B cell (primary cell): ENCODE results near the gene ENO2. TPM values are rescaled to one million over a fixed set of nuclear protein-coding genes. Genes with fewer than 3 reads are reported as not detected.

Source experiments
- ATAC-seq: fragments of 200-7000 bp; cut with Tn5 transposase; one replicate; pipeline ENCODE4 v1.10.0; 2021; ENCODE audit warnings: low read depth, mild to moderate bottlenecking, moderate number of reproducible peaks, moderate library complexity
- CTCF ChIA-PET: fragments of 350-600 bp; sonication (Branson Sonifier 250); formaldehyde crosslinking; loops from one replicate; lab custom pipeline; 2021; ENCODE audit warnings: antibody characterized with exemption, inconsistent platforms; lab: Charles Lee
- POLR2A ChIA-PET: fragments of 350-600 bp; sonication (Branson Sonifier 250); formaldehyde crosslinking; loops from one replicate; lab custom pipeline; 2021; ENCODE audit warnings: antibody characterized with exemption; lab: Charles Lee
- DNase-seq: peaks from one replicate; pipeline ENCODE4 v3.0.0; 2013
- H2AFZ ChIP-seq: 2 replicates; pipeline ENCODE4 v1.6.1; 2012; ENCODE audit warnings: mild to moderate bottlenecking, low read depth, low read length; ENCODE audit not compliant: insufficient read depth, poor library complexity, severe bottlenecking
- H3K27ac ChIP-seq, 2 donors: 1 replicate in 1 of 2; 2 replicates in 1 of 2; pipeline ENCODE4 v1.5.1; 2012 to 2013; ENCODE audit warnings: low read length in 2 of 2, mild to moderate bottlenecking in 2 of 2, moderate library complexity in 1 of 2
- H3K27me3 ChIP-seq, 4 experiments: fragments of 200-600 bp in 1 of 4; sonication (generic) in 1 of 4; replicated peaks in 1 of 4; 1 replicate in 2 of 4; 2 replicates in 2 of 4; pipeline versions ENCODE4 v1.6.1 to v1.7.0; 2013 to 2016; ENCODE audit warnings: low read length in 3 of 4, mild to moderate bottlenecking in 2 of 4, mixed read lengths in 1 of 4, moderate library complexity in 1 of 4; ENCODE audit not compliant: insufficient read depth in 4 of 4, control insufficient read depth in 3 of 4; ENCODE audit errors: control extremely low read depth in 1 of 4
- H3K36me3 ChIP-seq, 2 experiments: replicated peaks in 1 of 2; 1 replicate in 1 of 2; 2 replicates in 1 of 2; pipeline versions ENCODE4 v1.6.1 to v1.7.1; 2013; ENCODE audit warnings: low read length in 1 of 2; ENCODE audit not compliant: insufficient read depth in 2 of 2, control insufficient read depth in 1 of 2; ENCODE audit errors: control extremely low read depth in 1 of 2, extremely low read depth in 1 of 2
- H3K4me1 ChIP-seq, 2 donors: fragments of 200-600 bp in 1 of 2; sonication (generic) in 1 of 2; 1 replicate in 1 of 2; 2 replicates in 1 of 2; pipeline versions ENCODE4 v1.5.1 to v1.6.1; 2013 to 2017; ENCODE audit warnings: low read length in 2 of 2; ENCODE audit not compliant: control insufficient read depth in 2 of 2, insufficient read depth in 2 of 2
- H3K4me2 ChIP-seq: replicated peaks from 2 replicates; pipeline ENCODE3; 2012; ENCODE audit warnings: mild to moderate bottlenecking, low read depth, low read length; ENCODE audit not compliant: poor library complexity, severe bottlenecking
- H3K4me3 ChIP-seq, 5 experiments: fragments of 200-600 bp in 1 of 5; sonication (generic) in 1 of 5; 1 replicate in 3 of 5; 2 replicates in 2 of 5; pipeline versions ENCODE4 v1.5.1 to v1.7.0; 2011 to 2016; ENCODE audit warnings: low read length in 4 of 5, mild to moderate bottlenecking in 4 of 5, low read depth in 2 of 5, control low read depth in 1 of 5, moderate library complexity in 1 of 5; ENCODE audit not compliant: insufficient read depth in 1 of 5; ENCODE audit errors: control extremely low read depth in 1 of 5, extremely low read depth in 1 of 5
- H3K79me2 ChIP-seq: fragments of 200-600 bp; sonication (generic); one replicate; pipeline ENCODE4 v1.6.0; 2016; ENCODE audit warnings: low read length; ENCODE audit not compliant: control insufficient read depth, insufficient read depth
- H3K9ac ChIP-seq: fragments of 200-600 bp; sonication (generic); 2 replicates; pipeline ENCODE4 v1.6.1; 2017; ENCODE audit warnings: mild to moderate bottlenecking, low read length, moderate library complexity
- H3K9me3 ChIP-seq, 3 donors: one replicate each; pipeline versions ENCODE4 v1.6.1 to v1.7.1; 2013; ENCODE audit warnings: low read length in 2 of 3; ENCODE audit not compliant: control insufficient read depth in 2 of 3, insufficient read depth in 1 of 3; ENCODE audit errors: control extremely low read depth in 1 of 3
- H4K20me1 ChIP-seq: 2 replicates; pipeline ENCODE4 v1.6.0; 2012; ENCODE audit warnings: mild to moderate bottlenecking, low read length; ENCODE audit not compliant: insufficient read depth, control insufficient read depth, poor library complexity, severe bottlenecking
- H3K27ac Mint-ChIP-seq: one replicate; pipeline ENCODE4 v1.8.0; 2021; ENCODE audit warnings: mixed read lengths
- H3K27me3 Mint-ChIP-seq: one replicate; pipeline ENCODE4 v1.8.0; 2021; ENCODE audit warnings: mixed read lengths
- H3K4me1 Mint-ChIP-seq: one replicate; pipeline ENCODE4 v1.8.0; 2021; ENCODE audit warnings: mixed read lengths
- H3K4me3 Mint-ChIP-seq: one replicate; pipeline ENCODE4 v1.8.0; 2021; ENCODE audit warnings: mixed read lengths
- H3K9me3 Mint-ChIP-seq: one replicate; pipeline ENCODE4 v1.8.0; 2022; ENCODE audit warnings: mixed read lengths; ENCODE audit not compliant: insufficient read depth
- EZH2 ChIP-seq: IDR thresholded peaks from 2 replicates; pipeline ENCODE4 v1.6.1; 2012; ENCODE audit warnings: borderline replicate concordance, low read depth, mild to moderate bottlenecking, moderate library complexity, low read length; ENCODE audit not compliant: insufficient read depth, poor library complexity, severe bottlenecking
- WGBS: methylation state at CpG from one replicate; pipeline ENCODE4 v1.1.5; 2013; ENCODE audit warnings: missing lambda C conversion rate; ENCODE audit not compliant: insufficient coverage; 5-methylcytosine and 5-hydroxymethylcytosine counted together
- intact Hi-C: fragments of 100-400 bp; cut with micrococcal nuclease; formaldehyde crosslinking; loops from one replicate; pipeline ENCODE4 v1.10.0; 2022
- polyA plus RNA-seq: library from polyadenylated mRNA; depleted of rRNA; stranded (reverse); fragments of >200 nt; gene quantifications from 2 replicates; pipeline ENCODE4 v1.2.3, GENCODE V29; 2012
- total RNA-seq, 2 donors: library from RNA; stranded (reverse); fragments of 120-200 nt in 1 of 2; gene quantifications; 1 replicate in 1 of 2; 2 replicates in 1 of 2; pipeline versions ENCODE4 v1.2.3 to v1.2.4, GENCODE V29; 2013 to 2022
- TF ChIP-seq, protein P1 (sequence below): fragments of 200-600 bp; IDR thresholded peaks from one replicate; pipeline ENCODE4 v1.8.0; 2022; ENCODE audit warnings: antibody characterized with exemption, mild to moderate bottlenecking

ENO2 gene
- total and polyA plus RNA-seq, 2 donors (not counting 1 experiment from before 2014, with no cell fraction given) = 42.5 to 55.3 TPM

DNA sequence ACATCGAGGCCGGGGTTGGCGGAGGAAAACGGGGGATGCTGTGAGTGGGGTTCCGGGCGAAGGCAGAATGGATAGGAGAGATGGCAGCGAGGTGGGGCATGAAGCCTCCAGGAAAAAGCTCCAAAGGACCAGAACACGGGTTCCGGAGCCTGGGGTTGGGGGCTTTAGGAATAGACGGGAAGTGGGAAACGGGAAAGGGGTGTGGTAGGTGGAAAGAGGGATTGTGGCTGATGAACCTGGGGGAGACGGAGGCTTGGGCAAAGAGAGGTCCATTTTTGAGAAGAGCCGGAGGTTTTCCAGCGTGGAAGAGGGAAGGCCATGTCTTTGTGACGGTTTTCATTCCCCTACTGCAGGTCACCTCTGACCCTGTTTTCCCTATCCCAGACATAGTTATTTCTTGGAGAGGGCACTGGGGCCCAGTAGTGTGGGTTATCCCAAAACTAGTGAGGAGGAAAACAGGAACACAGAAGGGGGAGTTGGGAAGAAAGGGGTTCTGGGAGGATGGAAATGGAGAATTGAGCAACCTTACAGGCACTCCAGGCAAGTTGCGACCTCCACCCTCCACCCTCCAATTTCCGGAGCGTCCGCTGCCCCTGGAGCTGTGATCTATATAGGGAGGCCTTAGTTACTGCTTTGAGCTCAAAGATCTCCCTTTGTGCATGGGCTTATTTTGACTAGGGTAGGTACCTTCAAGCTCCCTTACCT lies 14.5 kb downstream of the ENO2 start:
- Histone ChIP-seq H3K4me3 (peak overlapping the region in 4 of 5 experiments; percentile 38 to 85 (median 60)), H3K27me3 (no peaks in the 10 kb centered on the region), H3K36me3 (peaks cover 0 to 4% of the 10 kb centered on the region in 2 experiments), H3K27ac (peak overlapping the region; percentile 62 to 81), H4K20me1 (no peaks in the 10 kb centered on the region), H3K9me3 (no peaks in the 10 kb centered on the region), H3K79me2 (peaks cover 35% of the 10 kb centered on the region), H3K4me1 (peaks cover 22 to 37% of the 10 kb centered on the region in 2 donors), H3K4me2 (peak overlapping the region; percentile 97), H3K9ac (peak overlapping the region; percentile 72), H2AFZ (peak overlapping the region; percentile 90)
- ATAC-seq (no peak), DNase-seq (no peak)
- ChIA-PET CTCF (interaction anchor here (0.6 to 2.0 kb wide), 10 partner anchors 8 to 316 kb away, joined by 3 to 14 read pairs (median 4); partner anchors contain the start of genes C12orf57, LPCAT3, RNU7-1 and SPSB2), POLR2A (interaction anchor here (0.9 to 6.4 kb wide), 6 partner anchors 7 to 16 kb away, joined by 3 to 37 read pairs (median 4); partner anchors contain the start of genes C12orf57, ENO2 and RNU7-1)
- Mint-ChIP-seq H3K27me3 (no peaks in the 10 kb centered on the region), H3K27ac (peak overlapping the region; percentile 97), H3K4me1 (peaks cover 46% of the 10 kb centered on the region), H3K4me3 (peak overlapping the region; percentile 88), H3K9me3 (no peaks in the 10 kb centered on the region)
- WGBS = 15% methylated on average over 12 of the region's 19 CpGs
- no peak for TF ChIP-seq EZH2
- TF ChIP-seq, protein P1, sequence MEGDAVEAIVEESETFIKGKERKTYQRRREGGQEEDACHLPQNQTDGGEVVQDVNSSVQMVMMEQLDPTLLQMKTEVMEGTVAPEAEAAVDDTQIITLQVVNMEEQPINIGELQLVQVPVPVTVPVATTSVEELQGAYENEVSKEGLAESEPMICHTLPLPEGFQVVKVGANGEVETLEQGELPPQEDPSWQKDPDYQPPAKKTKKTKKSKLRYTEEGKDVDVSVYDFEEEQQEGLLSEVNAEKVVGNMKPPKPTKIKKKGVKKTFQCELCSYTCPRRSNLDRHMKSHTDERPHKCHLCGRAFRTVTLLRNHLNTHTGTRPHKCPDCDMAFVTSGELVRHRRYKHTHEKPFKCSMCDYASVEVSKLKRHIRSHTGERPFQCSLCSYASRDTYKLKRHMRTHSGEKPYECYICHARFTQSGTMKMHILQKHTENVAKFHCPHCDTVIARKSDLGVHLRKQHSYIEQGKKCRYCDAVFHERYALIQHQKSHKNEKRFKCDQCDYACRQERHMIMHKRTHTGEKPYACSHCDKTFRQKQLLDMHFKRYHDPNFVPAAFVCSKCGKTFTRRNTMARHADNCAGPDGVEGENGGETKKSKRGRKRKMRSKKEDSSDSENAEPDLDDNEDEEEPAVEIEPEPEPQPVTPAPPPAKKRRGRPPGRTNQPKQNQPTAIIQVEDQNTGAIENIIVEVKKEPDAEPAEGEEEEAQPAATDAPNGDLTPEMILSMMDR = no peak
- intact Hi-C loops = loop anchor here (1.0 kb wide), 1 partner anchor 8 kb away; no protein-coding TSS in a partner anchor
